WTC11 (cell line): ENCODE results near the gene PPP2R2C. TPM values are rescaled to one million over a fixed set of nuclear protein-coding genes. Genes with fewer than 3 reads are reported as not detected.

Experiments used
- ATAC-seq: fragments of 200-7000 bp; cut with Tn5 transposase; 2 replicates; pipeline ENCODE4 v1.10.0; 2021; ENCODE audit warnings: mild to moderate bottlenecking, moderate library complexity
- CTCF ChIA-PET: fragments of 300-600 bp; sonication (Branson Sonifier 250); formaldehyde crosslinking; loops from one replicate; lab custom pipeline; 2021; ENCODE audit warnings: antibody characterized with exemption; lab: Charles Lee
- POLR2A ChIA-PET: fragments of 350-600 bp; sonication (Branson Sonifier 250); formaldehyde crosslinking; loops from one replicate; lab custom pipeline; 2021; ENCODE audit warnings: antibody characterized with exemption; lab: Charles Lee
- DNase-seq: peaks from one replicate; pipeline ENCODE4 v3.0.0; 2021; ENCODE audit warnings: low spot score
- H3K27ac Mint-ChIP-seq: 2 replicates; pipeline ENCODE4 v1.8.0; 2021; ENCODE audit warnings: mixed read lengths
- H3K27me3 Mint-ChIP-seq: 2 replicates; pipeline ENCODE4 v1.8.0; 2021; ENCODE audit warnings: low read depth, mild to moderate bottlenecking, moderate library complexity, mixed read lengths
- H3K36me3 Mint-ChIP-seq: 2 replicates; pipeline ENCODE4 v1.8.0; 2021; ENCODE audit warnings: mixed read lengths
- H3K4me1 Mint-ChIP-seq: 2 replicates; pipeline ENCODE4 v1.8.0; 2022; ENCODE audit warnings: mixed read lengths
- H3K4me3 Mint-ChIP-seq: 2 replicates; pipeline ENCODE4 v1.8.0; 2021; ENCODE audit warnings: mild to moderate bottlenecking, moderate library complexity, mixed read lengths
- H3K9me3 Mint-ChIP-seq: 2 replicates; pipeline ENCODE4 v1.8.0; 2021; ENCODE audit warnings: mixed read lengths
- AR ChIP-seq: fragments of 250-450 bp; sonication (Bioruptor Pico); IDR thresholded peaks from 2 replicates; pipeline ENCODE4 v1.9.0; 2021; ENCODE audit warnings: mild to moderate bottlenecking
- ATF6 ChIP-seq: sonication (generic); formaldehyde crosslinking; IDR thresholded peaks from 2 replicates; pipeline ENCODE4 v1.8.1; 2023; ENCODE audit warnings: mild to moderate bottlenecking, missing genetic modification reagents
- CBFB ChIP-seq: sonication (generic); formaldehyde crosslinking; IDR thresholded peaks from 2 replicates; pipeline ENCODE4 v1.8.1; 2022; ENCODE audit warnings: mild to moderate bottlenecking, low read depth, missing genetic modification reagents
- CTCF ChIP-seq: fragments of 200-600 bp; IDR thresholded peaks from 2 replicates; pipeline ENCODE4 v1.8.0; 2022; ENCODE audit warnings: antibody characterized with exemption
- E2F1 ChIP-seq: sonication (generic); formaldehyde crosslinking; IDR thresholded peaks from 2 replicates; pipeline ENCODE4 v1.8.0; 2022; ENCODE audit warnings: mild to moderate bottlenecking, missing genetic modification reagents
- NFATC4 ChIP-seq: fragments of 250-450 bp; sonication (Bioruptor Pico); IDR thresholded peaks from 2 replicates; pipeline ENCODE4 v1.9.0; 2021; ENCODE audit warnings: mild to moderate bottlenecking
- PRDM15 ChIP-seq: sonication (generic); formaldehyde crosslinking; IDR thresholded peaks from 2 replicates; pipeline ENCODE4 v1.8.0; 2022; ENCODE audit warnings: missing genetic modification reagents
- TCF7 ChIP-seq: sonication (generic); formaldehyde crosslinking; IDR thresholded peaks from 2 replicates; pipeline ENCODE4 v1.8.0; 2022; ENCODE audit warnings: mild to moderate bottlenecking, low read depth, missing genetic modification reagents, moderate library complexity
- ZNF512 ChIP-seq: sonication (generic); formaldehyde crosslinking; IDR thresholded peaks from 2 replicates; pipeline ENCODE4 v1.8.1; 2022; ENCODE audit warnings: missing genetic modification reagents, borderline replicate concordance
- ZNF532 ChIP-seq: fragments of 250-450 bp; sonication (Bioruptor Pico); IDR thresholded peaks from 2 replicates; pipeline ENCODE4 v1.9.0; 2021; ENCODE audit warnings: mild to moderate bottlenecking, borderline replicate concordance
- ZSCAN18 ChIP-seq: fragments of 250-450 bp; sonication (Bioruptor Pico); IDR thresholded peaks from 2 replicates; pipeline ENCODE4 v2.1.2; 2022; ENCODE audit warnings: mild to moderate bottlenecking, moderate library complexity
- total RNA-seq: library from RNA; stranded (reverse); gene quantifications from 3 replicates; pipeline ENCODE4 v1.2.3, GENCODE V29; 2021

The PPP2R2C gene
- total RNA-seq, 1 experiment from 2014 or later: 11.5 TPM

- Mint-ChIP-seq H3K4me3 (no peak overlapping the region), H3K4me1 (peaks cover 10% of the 10 kb centered on the region), H3K27ac (no peak overlapping the region), H3K27me3 (peaks cover 16% of the 10 kb centered on the region), H3K36me3 (peaks cover 1% of the 10 kb centered on the region; the same call in 1 of the 2 replicates), H3K9me3 (peaks cover 11% of the 10 kb centered on the region)
- no peak for TF ChIP-seq TCF7 (CRISPR knock-in tag)
- no peak for TF ChIP-seq CTCF
- TF ChIP-seq PRDM15 (CRISPR knock-in tag): no peak
- no peak for TF ChIP-seq ZNF512 (CRISPR knock-in tag)
- ATAC-seq (no peak), DNase-seq (no peak)
- POLR2A ChIA-PET: no interaction called here
- CTCF ChIA-PET: interaction anchor here (0.6 kb wide), 1 partner anchor 51 kb away, joined by 3 read pairs; no protein-coding TSS in a partner anchor
These were observed 26.3 kb upstream of the PPP2R2C start for GRCh38 chr4:6498511-6499237.

GRCh38 chr4:6497796-6498195 lies 25.4 kb upstream of the PPP2R2C start:
- H3K4me3 Mint-ChIP-seq: no peak overlapping the region
- peaks cover 8% of the 10 kb centered on the region; the same call in 1 of the 2 replicates for H3K27me3 Mint-ChIP-seq
- ChIA-PET POLR2A (no interaction called here), CTCF (no interaction called here)
- H3K9me3 Mint-ChIP-seq: peaks cover 2% of the 10 kb centered on the region
- no peak overlapping the region for H3K27ac Mint-ChIP-seq
- DNase-seq (no peak), ATAC-seq (no peak)
- no peaks in the 10 kb centered on the region for H3K36me3 Mint-ChIP-seq
- H3K4me1 Mint-ChIP-seq: peaks cover 18% of the 10 kb centered on the region
- TF ChIP-seq E2F1 (CRISPR knock-in tag) (no peak), CBFB (CRISPR knock-in tag) (no peak), ZSCAN18 (CRISPR knock-in tag) (no peak), NFATC4 (CRISPR knock-in tag) (no peak), ZNF532 (CRISPR knock-in tag) (no peak), AR (CRISPR knock-in tag) (no peak), ATF6 (CRISPR knock-in tag) (no peak)
